GM18502 (cell line): ENCODE data around the gene GIGYF1.

Source experiments
- ATAC-seq: cut with Tn5 transposase; IDR thresholded peaks from one replicate; pipeline ENCODE4 v1.9.1; 2021; ENCODE audit warnings: mild to moderate bottlenecking; ENCODE audit not compliant: unreplicated experiment, poor library complexity

The GIGYF1 gene

GRCh38 chr7:100685631-100686145, 8.4 kb downstream of the GIGYF1 start:
- no peak for ATAC-seq

- ATAC-seq = no peak
These were observed 8.9 kb downstream of the GIGYF1 start for GRCh38 chr7:100685049-100685605.

- no peak for ATAC-seq
These were observed 9.5 kb downstream of the GIGYF1 start for GRCh38 chr7:100684534-100685042.

GRCh38 chr7:100683659-100684533, 10.2 kb downstream of the GIGYF1 start:
- ATAC-seq = no peak

- ATAC-seq = no peak
These were observed 10.9 kb downstream of the GIGYF1 start for GRCh38 chr7:100682991-100683658.

GRCh38 chr7:100682228-100682741, 11.8 kb downstream of the GIGYF1 start:
- no peak for ATAC-seq

- ATAC-seq = no peak
These were observed 12.4 kb downstream of the GIGYF1 start for GRCh38 chr7:100681491-100682227.

- ATAC-seq = no peak
These were observed 13.3 kb downstream of the GIGYF1 start for GRCh38 chr7:100680576-100681271.

- ATAC-seq = no peak
These were observed 14.0 kb downstream of the GIGYF1 start for GRCh38 chr7:100679927-100680575.

GRCh38 chr7:100679129-100679926, 14.7 kb downstream of the GIGYF1 start:
- no peak for ATAC-seq

GRCh38 chr7:100678291-100678984, 15.6 kb downstream of the GIGYF1 start:
- no peak for ATAC-seq

- ATAC-seq = no peak
These were observed 16.5 kb downstream of the GIGYF1 start for GRCh38 chr7:100677308-100678267.

- ATAC-seq = no peak
These were observed 17.3 kb downstream of the GIGYF1 start for GRCh38 chr7:100676501-100677306.

- ATAC-seq = peak; percentile 36
These were observed 18.3 kb downstream of the GIGYF1 start for GRCh38 chr7:100675581-100676350.

- ATAC-seq = no peak
These were observed 19.0 kb downstream of the GIGYF1 start for GRCh38 chr7:100675105-100675451.
